Glutamatergic neuron (in vitro differentiated cells): Measurements from ENCODE around the gene PRSS56. TPM values are rescaled to one million over a fixed set of nuclear protein-coding genes. Genes with fewer than 3 reads are reported as not detected.

Experiments
- DNase-seq: peaks from one replicate; pipeline ENCODE4 v3.0.0; 2022
- H3K27ac Mint-ChIP-seq: one replicate; pipeline ENCODE4 v1.8.0; 2020; ENCODE audit warnings: mild to moderate bottlenecking, mixed read lengths, inconsistent platforms; ENCODE audit not compliant: unreplicated experiment
- H3K27me3 Mint-ChIP-seq: one replicate; pipeline ENCODE4 v1.8.0; 2020; ENCODE audit warnings: mild to moderate bottlenecking, moderate library complexity, mixed read lengths, inconsistent platforms; ENCODE audit not compliant: unreplicated experiment
- H3K36me3 Mint-ChIP-seq: one replicate; pipeline ENCODE4 v1.8.0; 2020; ENCODE audit warnings: mild to moderate bottlenecking, mixed read lengths, inconsistent platforms; ENCODE audit not compliant: unreplicated experiment
- H3K4me1 Mint-ChIP-seq: one replicate; pipeline ENCODE4 v1.8.0; 2020; ENCODE audit warnings: mild to moderate bottlenecking, low read depth, mixed read lengths, inconsistent platforms; ENCODE audit not compliant: unreplicated experiment
- H3K4me3 Mint-ChIP-seq: one replicate; pipeline ENCODE4 v1.8.0; 2020; ENCODE audit warnings: mild to moderate bottlenecking, mixed read lengths, inconsistent platforms; ENCODE audit not compliant: unreplicated experiment
- H3K9me3 Mint-ChIP-seq: one replicate; pipeline ENCODE4 v1.8.0; 2020; ENCODE audit warnings: mild to moderate bottlenecking, moderate library complexity, mixed read lengths, inconsistent platforms; ENCODE audit not compliant: unreplicated experiment
- total RNA-seq: library from RNA; stranded (reverse); fragmentation: NEBNext Ultra II Directional; extraction: Animal tissue kit (Norgen Biotek cat#: 25700); gene quantifications from one replicate; pipeline ENCODE4 v1.2.1, GENCODE V29; 2021; ENCODE audit not compliant: unreplicated experiment
- TF ChIP-seq, protein P1 (sequence below): fragments of 200-600 bp; sonication (generic); IDR thresholded peaks from one replicate; pipeline ENCODE4 v1.5.0; 2021; ENCODE audit not compliant: partially characterized antibody, unreplicated experiment

Gene PRSS56
- total RNA-seq, 1 donor from 2014 or later = not detected

DNA sequence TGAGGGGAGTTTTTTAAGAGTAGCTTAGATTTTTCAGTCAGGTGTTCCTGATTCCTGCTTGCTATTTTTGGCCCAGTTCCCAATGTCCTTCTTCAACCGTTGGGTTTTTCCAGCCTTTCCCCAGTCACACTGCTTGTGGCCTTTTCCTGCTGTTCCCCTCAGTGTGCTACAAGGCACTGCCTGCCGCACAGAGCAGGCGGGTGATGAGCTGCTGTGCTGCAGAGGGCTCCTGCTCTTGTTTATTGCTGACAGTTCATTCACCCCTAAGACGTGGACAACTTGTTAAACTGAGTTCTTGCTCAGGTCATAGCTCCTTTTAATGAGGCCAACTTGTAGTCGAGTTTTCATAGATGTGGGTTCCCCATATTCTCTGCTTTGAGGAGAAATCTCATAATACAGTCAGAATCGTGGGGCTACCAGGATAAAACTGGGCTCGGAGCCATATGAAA, 50.9 kb downstream of the PRSS56 start:
- TF ChIP-seq, protein P1, sequence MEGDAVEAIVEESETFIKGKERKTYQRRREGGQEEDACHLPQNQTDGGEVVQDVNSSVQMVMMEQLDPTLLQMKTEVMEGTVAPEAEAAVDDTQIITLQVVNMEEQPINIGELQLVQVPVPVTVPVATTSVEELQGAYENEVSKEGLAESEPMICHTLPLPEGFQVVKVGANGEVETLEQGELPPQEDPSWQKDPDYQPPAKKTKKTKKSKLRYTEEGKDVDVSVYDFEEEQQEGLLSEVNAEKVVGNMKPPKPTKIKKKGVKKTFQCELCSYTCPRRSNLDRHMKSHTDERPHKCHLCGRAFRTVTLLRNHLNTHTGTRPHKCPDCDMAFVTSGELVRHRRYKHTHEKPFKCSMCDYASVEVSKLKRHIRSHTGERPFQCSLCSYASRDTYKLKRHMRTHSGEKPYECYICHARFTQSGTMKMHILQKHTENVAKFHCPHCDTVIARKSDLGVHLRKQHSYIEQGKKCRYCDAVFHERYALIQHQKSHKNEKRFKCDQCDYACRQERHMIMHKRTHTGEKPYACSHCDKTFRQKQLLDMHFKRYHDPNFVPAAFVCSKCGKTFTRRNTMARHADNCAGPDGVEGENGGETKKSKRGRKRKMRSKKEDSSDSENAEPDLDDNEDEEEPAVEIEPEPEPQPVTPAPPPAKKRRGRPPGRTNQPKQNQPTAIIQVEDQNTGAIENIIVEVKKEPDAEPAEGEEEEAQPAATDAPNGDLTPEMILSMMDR = no peak
- H3K36me3 Mint-ChIP-seq = peaks cover 3% of the 10 kb centered on the region
- DNase-seq = no peak
- H3K4me3 Mint-ChIP-seq = no peak overlapping the region
- H3K4me1 Mint-ChIP-seq = no peaks in the 10 kb centered on the region
- no peak overlapping the region for H3K27ac Mint-ChIP-seq
- no peaks in the 10 kb centered on the region for H3K27me3 Mint-ChIP-seq
- H3K9me3 Mint-ChIP-seq = no peaks in the 10 kb centered on the region

DNA sequence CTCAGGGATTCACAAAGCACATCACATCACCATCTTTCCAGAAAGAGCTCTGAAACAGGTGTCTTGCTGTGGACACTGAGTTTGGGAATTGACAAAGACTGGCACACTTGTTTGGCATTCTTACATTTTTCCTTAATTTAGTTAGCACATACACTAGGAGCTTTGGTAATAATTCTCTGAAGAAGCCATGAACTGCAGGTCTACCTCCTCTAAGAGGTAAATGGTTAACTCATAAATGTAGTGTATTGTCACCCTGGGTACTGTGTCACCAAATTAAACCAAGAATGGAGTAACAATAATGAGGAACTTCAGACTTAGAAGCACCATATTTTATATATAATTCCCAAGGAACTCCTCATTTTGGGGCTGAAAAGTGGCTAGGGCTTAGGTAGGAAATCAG, 52.9 kb downstream of the PRSS56 start:
- no peak for DNase-seq
- Mint-ChIP-seq H3K36me3 (peaks cover 3% of the 10 kb centered on the region), H3K27me3 (no peaks in the 10 kb centered on the region), H3K4me3 (no peak overlapping the region), H3K4me1 (no peaks in the 10 kb centered on the region), H3K27ac (no peak overlapping the region), H3K9me3 (no peaks in the 10 kb centered on the region)
- TF ChIP-seq, protein P1 = no peak

DNA sequence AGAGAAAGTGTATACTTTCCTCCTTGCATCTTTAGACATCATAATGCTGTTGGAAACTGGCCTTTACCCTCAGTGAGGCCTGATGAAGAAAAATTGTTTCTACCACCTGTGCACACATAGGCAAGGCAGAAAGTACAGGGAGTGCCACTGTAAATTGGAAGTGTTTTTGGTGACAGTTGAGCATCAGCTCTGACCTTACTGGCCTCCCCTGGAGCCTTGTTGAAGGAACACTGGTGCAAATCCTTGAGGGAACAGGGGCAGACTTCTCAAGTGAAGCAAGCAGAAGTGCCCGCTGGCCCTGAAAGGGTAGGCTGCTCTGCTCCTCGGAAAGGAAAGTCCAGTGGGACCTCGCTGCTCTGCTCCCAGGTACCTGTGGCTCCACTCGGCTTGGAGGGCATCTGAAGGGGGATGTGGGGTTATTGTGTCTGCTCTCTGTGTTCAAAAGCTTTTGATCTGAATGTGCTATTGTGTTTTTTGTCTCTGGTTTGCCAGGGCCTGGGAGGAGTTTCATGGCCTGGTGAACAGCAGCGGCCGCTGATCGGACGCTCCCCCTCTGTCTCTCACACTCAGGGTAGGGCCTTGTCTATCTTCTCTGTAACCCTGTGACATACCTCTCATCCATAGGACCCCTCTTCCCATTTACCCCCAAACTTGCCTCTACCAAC, 53.7 kb downstream of the PRSS56 start:
- Mint-ChIP-seq H3K4me1 (no peaks in the 10 kb centered on the region), H3K27ac (no peak overlapping the region), H3K27me3 (no peaks in the 10 kb centered on the region), H3K9me3 (no peaks in the 10 kb centered on the region), H3K4me3 (no peak overlapping the region), H3K36me3 (peaks cover 1% of the 10 kb centered on the region)
- DNase-seq = no peak
- TF ChIP-seq, protein P1 = no peak

DNA sequence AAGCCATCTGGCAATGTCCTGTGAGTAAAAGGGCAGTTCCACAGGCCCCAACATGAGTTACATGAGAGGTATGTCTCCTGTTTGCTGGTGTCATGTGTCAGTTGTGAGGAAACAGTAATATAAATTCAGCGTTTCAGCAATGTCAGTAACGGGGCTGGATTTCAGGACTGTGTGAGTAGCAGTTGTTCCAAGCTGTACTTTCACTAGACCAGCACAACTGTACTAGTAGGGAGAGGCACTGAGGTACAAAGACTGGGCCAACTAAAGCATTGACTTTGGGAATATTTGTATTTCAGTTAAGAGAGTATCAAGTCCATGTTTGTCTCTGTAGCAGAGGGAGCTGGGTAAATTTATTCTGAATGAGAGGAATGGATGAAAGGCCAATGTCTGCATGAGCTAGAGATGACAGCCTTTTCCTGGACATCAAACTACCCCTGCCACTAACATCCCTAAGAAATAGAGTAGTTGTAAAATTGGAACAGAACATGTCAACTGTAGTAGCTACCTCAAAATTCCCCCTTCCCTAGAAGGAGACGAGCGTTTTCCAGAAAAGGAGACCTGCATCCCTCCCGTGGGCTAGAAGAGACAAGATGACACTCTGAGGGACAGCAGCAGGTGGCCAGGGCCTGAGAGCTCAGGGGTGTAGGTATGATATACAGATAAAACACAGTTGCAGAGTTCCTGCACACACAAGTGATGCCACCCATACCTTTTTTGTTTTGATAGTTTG, 54.7 kb downstream of the PRSS56 start:
- H3K27ac Mint-ChIP-seq = no peak overlapping the region
- no peaks in the 10 kb centered on the region for H3K36me3 Mint-ChIP-seq
- H3K9me3 Mint-ChIP-seq = no peaks in the 10 kb centered on the region
- H3K27me3 Mint-ChIP-seq = no peaks in the 10 kb centered on the region
- no peaks in the 10 kb centered on the region for H3K4me1 Mint-ChIP-seq
- TF ChIP-seq, protein P1 = no peak
- H3K4me3 Mint-ChIP-seq = no peak overlapping the region
- DNase-seq = no peak

Other genes with a start within 250 kb of the PRSS56 start
- 0.34 TPM for gene ALPP, start 141.6 kb upstream of the PRSS56 start, total RNA-seq
- 2.4 TPM for gene ALPG, start 113.5 kb upstream of the PRSS56 start, total RNA-seq
- gene ALPI, start 64.2 kb upstream of the PRSS56 start, total RNA-seq = not detected
- gene ECEL1, start 32.6 kb upstream of the PRSS56 start, total RNA-seq = 2.3 TPM
- gene CHRND, start 5.8 kb downstream of the PRSS56 start, total RNA-seq = 2.2 TPM
- gene CHRNG, start 19.3 kb downstream of the PRSS56 start, total RNA-seq = 3.5 TPM
- gene TIGD1, start 30.2 kb downstream of the PRSS56 start, total RNA-seq = 12.3 TPM
- 82.9 TPM for gene EIF4E2, start 30.3 kb downstream of the PRSS56 start, total RNA-seq
- 0.71 TPM for gene EFHD1, start 113.2 kb downstream of the PRSS56 start, total RNA-seq
- 91.7 TPM for gene GIGYF2, start 176.9 kb downstream of the PRSS56 start, total RNA-seq